ENCODE data around the gene CYBA.

DNA sequence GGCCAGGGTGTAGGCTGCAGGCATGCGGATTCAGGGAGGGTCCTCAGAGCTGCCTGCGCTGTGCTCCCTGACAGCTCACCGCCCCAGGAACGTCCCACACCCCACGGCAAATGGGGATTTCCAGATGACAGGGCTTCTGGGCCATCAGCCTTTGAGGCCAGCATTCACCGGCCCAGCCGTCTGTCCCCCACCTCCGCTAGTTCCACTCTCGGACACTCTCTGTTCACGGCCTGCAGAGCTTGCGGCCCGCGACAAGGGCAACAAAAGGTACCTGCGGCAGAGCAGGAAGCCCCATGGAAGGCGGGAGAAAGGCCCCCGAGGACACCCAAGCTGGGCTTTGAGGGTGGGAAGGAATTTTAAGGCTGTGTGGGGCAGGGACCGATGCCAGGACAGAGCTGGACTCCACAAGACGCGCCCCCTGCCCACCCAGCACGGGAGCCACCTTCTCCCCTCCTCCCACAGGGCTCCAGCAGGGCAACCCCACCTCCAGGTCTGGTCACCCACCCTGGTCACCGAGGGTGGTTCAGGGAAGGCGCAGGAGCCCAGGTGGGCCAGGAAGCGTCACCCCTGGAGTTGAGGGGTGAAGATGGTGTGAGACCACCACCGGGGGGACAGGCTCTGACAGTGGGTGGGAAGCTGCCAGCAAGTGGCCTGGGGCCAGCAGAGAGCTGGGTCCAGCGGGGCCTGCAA, 5.6 kb upstream of the CYBA start:
- no peak for TF ChIP-seq EZH2 (IDR thresholded peaks at IDR 0.05; ENCODE audit: borderline replicate concordance, insufficient read depth, low read depth, low read length, poor library complexity, severe bottlenecking)
- TF ChIP-seq, protein P1, sequence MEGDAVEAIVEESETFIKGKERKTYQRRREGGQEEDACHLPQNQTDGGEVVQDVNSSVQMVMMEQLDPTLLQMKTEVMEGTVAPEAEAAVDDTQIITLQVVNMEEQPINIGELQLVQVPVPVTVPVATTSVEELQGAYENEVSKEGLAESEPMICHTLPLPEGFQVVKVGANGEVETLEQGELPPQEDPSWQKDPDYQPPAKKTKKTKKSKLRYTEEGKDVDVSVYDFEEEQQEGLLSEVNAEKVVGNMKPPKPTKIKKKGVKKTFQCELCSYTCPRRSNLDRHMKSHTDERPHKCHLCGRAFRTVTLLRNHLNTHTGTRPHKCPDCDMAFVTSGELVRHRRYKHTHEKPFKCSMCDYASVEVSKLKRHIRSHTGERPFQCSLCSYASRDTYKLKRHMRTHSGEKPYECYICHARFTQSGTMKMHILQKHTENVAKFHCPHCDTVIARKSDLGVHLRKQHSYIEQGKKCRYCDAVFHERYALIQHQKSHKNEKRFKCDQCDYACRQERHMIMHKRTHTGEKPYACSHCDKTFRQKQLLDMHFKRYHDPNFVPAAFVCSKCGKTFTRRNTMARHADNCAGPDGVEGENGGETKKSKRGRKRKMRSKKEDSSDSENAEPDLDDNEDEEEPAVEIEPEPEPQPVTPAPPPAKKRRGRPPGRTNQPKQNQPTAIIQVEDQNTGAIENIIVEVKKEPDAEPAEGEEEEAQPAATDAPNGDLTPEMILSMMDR (IDR thresholded peaks at IDR 0.05): no peak
